ENCODE results near the gene SLFN11. TPM values are rescaled to one million over a fixed set of nuclear protein-coding genes. Genes with fewer than 3 reads are reported as not detected.

SLFN11 gene
- total and polyA plus RNA-seq, 2 of the 8 experiments (the other 6 are each of a cell fraction or from before 2014, with no cell fraction given) = 0.11 to 0.28 TPM

DNA sequence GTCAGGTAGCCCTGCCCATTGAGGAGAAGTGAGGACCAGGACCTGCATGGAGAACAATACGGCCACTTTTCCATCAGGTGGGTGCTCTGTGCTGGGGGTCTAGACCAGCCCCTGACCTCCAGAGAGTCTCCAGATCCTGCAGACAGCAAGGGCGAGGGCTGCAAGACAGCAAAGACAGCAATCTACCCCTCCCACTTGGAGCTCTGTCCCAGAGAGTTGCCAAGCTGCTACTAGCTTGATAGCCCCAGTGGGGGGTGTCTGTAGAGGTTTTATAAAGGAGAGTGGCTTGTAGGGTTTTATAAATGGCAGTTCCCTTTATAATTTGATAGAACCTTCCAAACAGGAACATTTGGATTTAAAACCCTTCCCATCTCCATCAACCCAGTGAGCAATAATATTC lies 16.7 kb upstream of the SLFN11 start:
- Histone ChIP-seq H4K8ac (ENCODE audit: extremely low read depth, insufficient read depth, low read length) (no peak overlapping the region), H3K79me2 (ENCODE audit: control insufficient read depth in 1 of 2, insufficient read depth in 2 of 2, low read length in 2 of 2) (no peaks in the 10 kb centered on the region), H3K4me2 (ENCODE audit: insufficient read depth in 1 of 2, low read depth in 2 of 2, low read length in 2 of 2) (no peak overlapping the region), H2BK12ac (ENCODE audit: low read depth, low read length) (no peak overlapping the region), H2AK5ac (ENCODE audit: low read depth, low read length) (no peak overlapping the region), H2BK120ac (replicated peaks; ENCODE audit: low read depth, low read length) (no peak overlapping the region), H4K91ac (replicated peaks; ENCODE audit: insufficient read length, low read length) (no peak overlapping the region), H3K18ac (ENCODE audit: extremely low read depth, low read length) (no peak overlapping the region), H3K23me2 (ENCODE audit: low read depth, low read length) (no peaks in the 10 kb centered on the region), H3K4ac (replicated peaks; ENCODE audit: insufficient read length, low read depth, low read length) (no peak overlapping the region), H2BK20ac (ENCODE audit: low read length) (no peak overlapping the region), H2AFZ (ENCODE audit: low read length) (no peak overlapping the region), H3K36me3 (ENCODE audit: control insufficient read depth in 2 of 4, insufficient read depth in 4 of 4, low read length in 3 of 4) (no peaks in the 10 kb centered on the region), H4K20me1 (replicated peaks in 1 of 2; ENCODE audit: control insufficient read depth in 1 of 2, insufficient read depth in 2 of 2, low read length in 2 of 2) (no peaks in the 10 kb centered on the region), H3K9ac (replicated peaks in 1 of 4; ENCODE audit: extremely low read depth in 1 of 4, low read depth in 3 of 4, low read length in 3 of 4) (no peak overlapping the region), H3K4me1 (replicated peaks in 1 of 4; ENCODE audit: control insufficient read depth in 3 of 4, insufficient read depth in 4 of 4, low read length in 3 of 4) (no peaks in the 10 kb centered on the region), H3K27me3 (replicated peaks in 1 of 4; ENCODE audit: control insufficient read depth in 3 of 4, extremely low read depth in 1 of 4, insufficient read depth in 3 of 4, low read length in 3 of 4) (no peaks in the 10 kb centered on the region), H3K9me3 (ENCODE audit: insufficient read depth in 2 of 2, low read depth in 1 of 2, low read length in 1 of 2) (peaks cover 5 to 6% of the 10 kb centered on the region in 2 experiments; a peak in 2 of 4 replicates), H3K4me3 (ENCODE audit: extremely low read depth in 1 of 4, insufficient read depth in 2 of 4, low read depth in 3 of 4, low read length in 4 of 4) (no peak overlapping the region), H3K23ac (ENCODE audit: insufficient read length) (no peak overlapping the region), H3K27ac (ENCODE audit: low read depth, low read length) (no peak overlapping the region), H3K56ac (replicated peaks; ENCODE audit: insufficient read length, low read depth, low read length) (no peak overlapping the region), H4K5ac (ENCODE audit: insufficient read length, low read depth, low read length) (no peak overlapping the region), H3K79me1 (ENCODE audit: low read depth, low read length) (no peaks in the 10 kb centered on the region), H2BK5ac (ENCODE audit: low read depth, low read length) (no peak overlapping the region), H2BK15ac (ENCODE audit: low read length) (no peak overlapping the region), H3K14ac (ENCODE audit: insufficient read length) (no peak overlapping the region)
- DNase-seq (ENCODE audit: low read depth in 1 of 2, low spot score in 2 of 2) = no peak
- FAIRE-seq = no peak
- ChIA-PET CTCF (ENCODE audit: partially characterized antibody) (no interaction called here), POLR2A (ENCODE audit: partially characterized antibody) (interaction anchor here (1.4 kb wide), 1 partner anchor 43 kb away, joined by 3 read pairs; no protein-coding TSS in a partner anchor)
- 91% methylated on average over 2 of the region's 2 CpGs; no CpG with 5 or more reads in 1 of the 2 experiments for WGBS, 2 experiments (ENCODE audit: extremely low coverage in 1 of 2, insufficient coverage in 1 of 2, insufficient read length in 1 of 2, insufficient replicate concordance in 2 of 2, low coverage in 1 of 2, low lambda C conversion rate in 2 of 2, missing lambda C conversion rate in 1 of 2)
- TF ChIP-seq CREB1 (IDR thresholded peaks at IDR 0.05) (no peak), YY1 (IDR thresholded peaks at IDR 0.05; ENCODE audit: low read depth, low read length) (no peak), RNF2 (IDR thresholded peaks at IDR 0.05; ENCODE audit: borderline replicate concordance, low read depth, low read length, missing control alignments, poor library complexity, severe bottlenecking) (no peak), JUN (IDR thresholded peaks at IDR 0.05; ENCODE audit: low read depth, low read length) (no peak), CHD2 (IDR thresholded peaks at IDR 0.05; ENCODE audit: low read length) (no peak), POU5F1 (IDR thresholded peaks at IDR 0.05; ENCODE audit: low read depth, low read length) (no peak), EP300 (IDR thresholded peaks at IDR 0.05; ENCODE audit: borderline replicate concordance in 1 of 2, low read depth in 2 of 2, low read length in 2 of 2) (no peak), MAFK (IDR thresholded peaks at IDR 0.05; ENCODE audit: low read depth, low read length) (no peak), RBBP5 (IDR thresholded peaks at IDR 0.05; ENCODE audit: borderline replicate concordance, low read depth, low read length) (no peak), BCL11A (IDR thresholded peaks at IDR 0.05; ENCODE audit: low read depth in 2 of 2, low read length in 2 of 2) (no peak), TAF1 (IDR thresholded peaks at IDR 0.05; ENCODE audit: low read depth, low read length) (no peak), ATF2 (IDR thresholded peaks at IDR 0.05; ENCODE audit: low read length) (no peak)

All from H1 (cell line).